ENCODE measurements around the gene TRPC4AP. TPM values are rescaled to one million over a fixed set of nuclear protein-coding genes. Genes with fewer than 3 reads are reported as not detected.
A peak's percentile ranks its signal among the peaks of the same experiment; 100 is the strongest.

The TRPC4AP gene
- total RNA-seq, 3 donors from 2014 or later (not counting 1 experiment from before 2014, with no cell fraction given): 72.3 to 79.0 (median 74.4) TPM

DNA sequence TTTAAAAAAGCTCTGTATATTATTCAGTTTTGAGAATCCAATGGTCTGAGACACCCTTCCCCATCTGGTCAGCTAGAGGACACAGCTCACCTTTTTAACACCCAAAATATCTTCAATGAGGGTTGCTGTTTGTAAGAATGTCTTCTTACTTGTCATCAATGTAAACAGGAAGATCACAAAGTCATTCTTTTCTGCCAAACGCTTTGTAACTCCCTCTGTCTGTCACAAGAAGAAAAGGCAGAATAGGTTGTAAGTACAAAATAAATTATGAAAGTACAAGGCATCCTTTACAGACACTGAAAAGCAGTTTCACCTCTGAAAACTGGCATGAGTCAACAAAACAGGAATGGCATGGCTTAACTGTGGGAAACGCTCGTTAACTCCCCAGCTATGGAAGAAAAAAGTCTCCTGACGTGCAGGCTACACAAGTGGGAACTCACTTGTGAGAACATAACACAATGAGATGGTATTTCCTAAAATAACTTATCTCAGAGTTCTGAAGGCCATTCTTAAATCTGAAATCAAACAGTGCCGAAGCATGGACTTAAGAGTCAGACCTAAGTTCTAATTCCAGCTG lies 42.7 kb downstream of the TRPC4AP start:
- ATAC-seq (no peak), DNase-seq (no peak)
- H3K4me1 Mint-ChIP-seq: peaks cover 9% of the 10 kb centered on the region in 2 donors
- Histone ChIP-seq H3K27me3 (ENCODE audit: control insufficient read depth, insufficient read depth, low read length) (no peaks in the 10 kb centered on the region), H3K27ac (ENCODE audit: low read length) (no peak overlapping the region), H3K9me3 (ENCODE audit: control insufficient read depth, insufficient read depth, low read length) (no peaks in the 10 kb centered on the region), H3K4me3 (ENCODE audit: low read length) (no peak overlapping the region), H3K36me3 (ENCODE audit: control insufficient read depth, insufficient read depth, low read length) (peaks cover 41% of the 10 kb centered on the region), H3K4me1 (ENCODE audit: control insufficient read depth, insufficient read depth, low read length) (no peaks in the 10 kb centered on the region)
- peak overlapping the region; percentile 26 to 27 for H3K27ac Mint-ChIP-seq
- TF ChIP-seq, protein P1, sequence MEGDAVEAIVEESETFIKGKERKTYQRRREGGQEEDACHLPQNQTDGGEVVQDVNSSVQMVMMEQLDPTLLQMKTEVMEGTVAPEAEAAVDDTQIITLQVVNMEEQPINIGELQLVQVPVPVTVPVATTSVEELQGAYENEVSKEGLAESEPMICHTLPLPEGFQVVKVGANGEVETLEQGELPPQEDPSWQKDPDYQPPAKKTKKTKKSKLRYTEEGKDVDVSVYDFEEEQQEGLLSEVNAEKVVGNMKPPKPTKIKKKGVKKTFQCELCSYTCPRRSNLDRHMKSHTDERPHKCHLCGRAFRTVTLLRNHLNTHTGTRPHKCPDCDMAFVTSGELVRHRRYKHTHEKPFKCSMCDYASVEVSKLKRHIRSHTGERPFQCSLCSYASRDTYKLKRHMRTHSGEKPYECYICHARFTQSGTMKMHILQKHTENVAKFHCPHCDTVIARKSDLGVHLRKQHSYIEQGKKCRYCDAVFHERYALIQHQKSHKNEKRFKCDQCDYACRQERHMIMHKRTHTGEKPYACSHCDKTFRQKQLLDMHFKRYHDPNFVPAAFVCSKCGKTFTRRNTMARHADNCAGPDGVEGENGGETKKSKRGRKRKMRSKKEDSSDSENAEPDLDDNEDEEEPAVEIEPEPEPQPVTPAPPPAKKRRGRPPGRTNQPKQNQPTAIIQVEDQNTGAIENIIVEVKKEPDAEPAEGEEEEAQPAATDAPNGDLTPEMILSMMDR (IDR thresholded peaks at IDR 0.05): no peak
- WGBS (ENCODE audit: insufficient coverage): 85% methylated on average over 4 of the region's 5 CpGs
- peaks cover 10% of the 10 kb centered on the region for H3K36me3 Mint-ChIP-seq
- H3K27me3 Mint-ChIP-seq (ENCODE audit: low read depth in 2 of 2): no peaks in the 10 kb centered on the region
- intact Hi-C loops (cut with micrococcal nuclease): no loop called here
- H3K4me3 Mint-ChIP-seq: no peak overlapping the region
- no peaks in the 10 kb centered on the region for H3K9me3 Mint-ChIP-seq

DNA sequence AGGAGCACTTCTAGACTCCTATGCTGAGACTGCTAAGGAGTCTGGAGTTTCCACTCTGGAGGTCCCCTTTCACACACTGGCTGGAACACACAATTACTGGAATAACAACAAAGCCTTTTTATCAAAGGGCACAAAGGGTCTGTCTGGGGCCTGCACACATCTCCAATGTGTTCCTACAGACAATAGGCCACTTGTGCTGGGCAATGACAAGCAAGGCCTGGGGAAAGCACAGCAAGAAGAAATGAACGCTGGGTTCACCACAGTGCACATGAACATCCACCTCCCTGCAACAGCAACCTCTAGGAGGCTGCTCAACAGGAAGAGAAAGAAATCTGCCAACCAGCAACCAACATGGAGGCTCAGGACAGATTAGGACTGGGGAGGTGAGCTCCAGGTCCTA lies 43.9 kb downstream of the TRPC4AP start:
- intact Hi-C loops (cut with micrococcal nuclease): no loop called here
- DNase-seq: no peak
- Histone ChIP-seq H3K9me3 (ENCODE audit: control insufficient read depth, insufficient read depth, low read length) (no peaks in the 10 kb centered on the region), H3K27me3 (ENCODE audit: control insufficient read depth, insufficient read depth, low read length) (no peaks in the 10 kb centered on the region), H3K27ac (ENCODE audit: low read length) (no peak overlapping the region), H3K36me3 (ENCODE audit: control insufficient read depth, insufficient read depth, low read length) (peaks cover 37% of the 10 kb centered on the region), H3K4me3 (ENCODE audit: low read length) (no peak overlapping the region), H3K4me1 (ENCODE audit: control insufficient read depth, insufficient read depth, low read length) (no peaks in the 10 kb centered on the region)
- TF ChIP-seq, protein P1 (IDR thresholded peaks at IDR 0.05): no peak
- Mint-ChIP-seq H3K4me3 (no peak overlapping the region), H3K4me1 (peaks cover 5% of the 10 kb centered on the region in 2 donors), H3K36me3 (peaks cover 10% of the 10 kb centered on the region), H3K27ac (no peak overlapping the region), H3K27me3 (ENCODE audit: low read depth in 2 of 2) (no peaks in the 10 kb centered on the region), H3K9me3 (no peaks in the 10 kb centered on the region)
- 100% methylated on average over 1 of the region's 1 CpG for WGBS (ENCODE audit: insufficient coverage)
- ATAC-seq: no peak

DNA sequence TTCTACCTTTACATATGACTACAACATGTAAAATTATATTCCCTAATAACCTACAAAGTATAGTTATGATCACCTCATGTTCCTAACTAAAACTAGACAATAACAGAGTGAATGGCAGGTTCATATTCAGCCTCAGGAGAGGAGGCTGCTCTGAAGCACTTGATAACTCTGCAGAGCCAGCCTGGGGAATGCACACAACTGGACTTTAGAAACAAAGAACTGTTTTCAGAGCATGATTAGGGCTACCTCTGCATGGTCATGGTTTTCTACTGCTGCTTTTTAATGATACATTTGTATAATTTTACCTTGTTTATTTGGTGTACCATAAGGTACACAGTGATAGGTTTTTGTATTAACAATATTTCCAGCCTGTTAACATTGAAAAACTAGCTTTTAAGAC lies 50.3 kb downstream of the TRPC4AP start:
- Histone ChIP-seq H3K4me1 (ENCODE audit: control insufficient read depth, insufficient read depth, low read length) (no peaks in the 10 kb centered on the region), H3K36me3 (ENCODE audit: control insufficient read depth, insufficient read depth, low read length) (peaks cover 35% of the 10 kb centered on the region), H3K27ac (ENCODE audit: low read length) (no peak overlapping the region), H3K4me3 (ENCODE audit: low read length) (no peak overlapping the region), H3K27me3 (ENCODE audit: control insufficient read depth, insufficient read depth, low read length) (no peaks in the 10 kb centered on the region), H3K9me3 (ENCODE audit: control insufficient read depth, insufficient read depth, low read length) (no peaks in the 10 kb centered on the region)
- Mint-ChIP-seq H3K9me3 (no peaks in the 10 kb centered on the region), H3K4me3 (no peak overlapping the region), H3K27me3 (ENCODE audit: low read depth in 2 of 2) (no peaks in the 10 kb centered on the region), H3K4me1 (peaks cover 7% of the 10 kb centered on the region in 2 donors), H3K36me3 (no peaks in the 10 kb centered on the region), H3K27ac (peak overlapping the region in 1 of 2 donors; percentile 30)
- no peak for ATAC-seq
- TF ChIP-seq, protein P1 (IDR thresholded peaks at IDR 0.05): no peak
- intact Hi-C loops (cut with micrococcal nuclease): no loop called here
- no peak for DNase-seq

DNA sequence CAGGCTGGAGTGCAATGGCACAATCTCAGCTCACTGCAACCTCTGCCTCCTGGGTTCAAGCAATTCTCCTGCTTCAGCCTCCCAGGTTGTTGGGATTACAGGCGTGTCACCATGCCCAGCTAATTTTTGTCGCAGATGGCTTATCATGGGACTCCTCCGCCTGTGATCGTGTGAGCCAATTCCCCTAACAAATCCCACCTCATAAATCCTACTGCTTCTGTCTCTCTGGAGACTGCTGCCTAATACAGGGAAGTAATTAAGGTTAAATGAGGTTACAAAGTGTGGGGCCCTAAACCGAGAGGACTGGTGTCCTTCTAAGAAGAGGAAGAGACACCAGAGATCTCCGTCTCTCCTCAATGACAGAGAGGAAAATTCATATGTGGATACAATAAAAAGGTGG lies 52.0 kb downstream of the TRPC4AP start:
- Histone ChIP-seq H3K9me3 (ENCODE audit: control insufficient read depth, insufficient read depth, low read length) (no peaks in the 10 kb centered on the region), H3K36me3 (ENCODE audit: control insufficient read depth, insufficient read depth, low read length) (peaks cover 28% of the 10 kb centered on the region), H3K27ac (ENCODE audit: low read length) (no peak overlapping the region), H3K4me3 (ENCODE audit: low read length) (no peak overlapping the region), H3K4me1 (ENCODE audit: control insufficient read depth, insufficient read depth, low read length) (no peaks in the 10 kb centered on the region), H3K27me3 (ENCODE audit: control insufficient read depth, insufficient read depth, low read length) (no peaks in the 10 kb centered on the region)
- intact Hi-C loops (cut with micrococcal nuclease): no loop called here
- ATAC-seq: no peak
- TF ChIP-seq, protein P1 (IDR thresholded peaks at IDR 0.05): no peak
- Mint-ChIP-seq H3K27ac (peak overlapping the region in 1 of 2 donors; percentile 44), H3K4me3 (no peak overlapping the region), H3K36me3 (no peaks in the 10 kb centered on the region), H3K27me3 (ENCODE audit: low read depth in 2 of 2) (no peaks in the 10 kb centered on the region), H3K9me3 (no peaks in the 10 kb centered on the region), H3K4me1 (peaks cover 7% of the 10 kb centered on the region in 2 donors)
- WGBS (ENCODE audit: insufficient coverage): 97% methylated on average over 6 of the region's 6 CpGs
- DNase-seq: no peak
